A673 (cell line): ENCODE data around the gene GPR78. TPM values are rescaled to one million over a fixed set of nuclear protein-coding genes. Genes with fewer than 3 reads are reported as not detected.
"Not testable (repeated sequence)": the region's sequence is repeated elsewhere in the genome, so short reads cannot be mapped to it uniquely, and the experiment has no call there.

Experiments
- BruUV-seq: library from RNA; stranded (reverse); fragments of 400-500 nt; replicated peaks from 2 replicates; lab custom pipeline; 2021; lab: Mats Ljungman, UMichigan
- CTCF ChIA-PET: fragments of 300-600 bp; sonication (Branson Sonifier 250); formaldehyde crosslinking; loops from one replicate; lab custom pipeline; 2022; ENCODE audit warnings: antibody characterized with exemption; lab: Charles Lee
- POLR2A ChIA-PET: fragments of 300-600 bp; sonication (Branson Sonifier 250); formaldehyde crosslinking; loops from one replicate; lab custom pipeline; 2022; ENCODE audit warnings: antibody characterized with exemption; ENCODE audit not compliant: low non-redundant PET; lab: Charles Lee
- DNase-seq: peaks from one replicate; pipeline ENCODE4 v3.0.0-alpha.2; 2015; ENCODE audit warnings: low spot score
- H3K27ac ChIP-seq: fragments of 200-600 bp; sonication (generic); 2 replicates; pipeline ENCODE4 v1.5.1; 2016; ENCODE audit warnings: mixed run types, low read depth, mild to moderate bottlenecking, mixed read lengths, antibody characterized with exemption, low read length; ENCODE audit not compliant: poor library complexity, severe bottlenecking
- H3K27me3 ChIP-seq: fragments of 200-600 bp; sonication (generic); replicated peaks from 2 replicates; pipeline ENCODE4 v1.6.1; 2017; ENCODE audit warnings: mixed run types, low read depth, mild to moderate bottlenecking, mixed read lengths, antibody characterized with exemption, low read length; ENCODE audit not compliant: insufficient read depth, poor library complexity
- H3K36me3 ChIP-seq: fragments of 200-600 bp; sonication (generic); 2 replicates; pipeline ENCODE4 v1.6.1; 2016; ENCODE audit warnings: mixed run types, mild to moderate bottlenecking, mixed read lengths, antibody characterized with exemption, low read length; ENCODE audit not compliant: insufficient read depth, poor library complexity, severe bottlenecking
- H3K4me1 ChIP-seq: fragments of 200-600 bp; sonication (generic); 2 replicates; pipeline ENCODE4 v1.6.1; 2017; ENCODE audit warnings: mixed run types, mild to moderate bottlenecking, mixed read lengths, antibody characterized with exemption, low read length; ENCODE audit not compliant: insufficient read depth, poor library complexity, severe bottlenecking
- H3K4me3 ChIP-seq: fragments of 200-600 bp; sonication (generic); 2 replicates; pipeline ENCODE4 v1.5.1; 2016; ENCODE audit warnings: low read depth, mixed run types, mild to moderate bottlenecking, mixed read lengths, low read length; ENCODE audit not compliant: poor library complexity, severe bottlenecking
- H3K9me3 ChIP-seq: fragments of 200-600 bp; sonication (generic); 2 replicates; pipeline ENCODE4 v1.6.1; 2016; ENCODE audit warnings: mixed run types, low read depth, mild to moderate bottlenecking, mixed read lengths, antibody characterized with exemption, low read length; ENCODE audit not compliant: poor library complexity, severe bottlenecking
- EZH2 ChIP-seq: fragments of 200-600 bp; sonication (generic); IDR thresholded peaks from 2 replicates; pipeline ENCODE4 v1.6.1; 2017; ENCODE audit warnings: borderline replicate concordance, low read depth, mild to moderate bottlenecking, mixed read lengths, antibody characterized with exemption, low read length; ENCODE audit not compliant: poor library complexity, severe bottlenecking
- intact Hi-C: fragments of 100-400 bp; cut with micrococcal nuclease; formaldehyde crosslinking; loops from one replicate; pipeline ENCODE4 v1.10.0; 2022; ENCODE audit not compliant: unreplicated experiment
- total RNA-seq: library from RNA; stranded (reverse); gene quantifications from 2 replicates; pipeline ENCODE4 v1.2.3, GENCODE V29; 2021
- TF ChIP-seq, protein P1 (sequence below): fragments of 300-800, 200-600 bp; sonication (generic); conservative IDR thresholded peaks from 2 replicates; pipeline ENCODE4 v1.5.1; 2017; ENCODE audit warnings: low read depth, mild to moderate bottlenecking, antibody characterized with exemption, low read length, moderate library complexity, mixed read lengths

Gene GPR78
- total RNA-seq, 1 experiment from 2014 or later = not detected

DNA sequence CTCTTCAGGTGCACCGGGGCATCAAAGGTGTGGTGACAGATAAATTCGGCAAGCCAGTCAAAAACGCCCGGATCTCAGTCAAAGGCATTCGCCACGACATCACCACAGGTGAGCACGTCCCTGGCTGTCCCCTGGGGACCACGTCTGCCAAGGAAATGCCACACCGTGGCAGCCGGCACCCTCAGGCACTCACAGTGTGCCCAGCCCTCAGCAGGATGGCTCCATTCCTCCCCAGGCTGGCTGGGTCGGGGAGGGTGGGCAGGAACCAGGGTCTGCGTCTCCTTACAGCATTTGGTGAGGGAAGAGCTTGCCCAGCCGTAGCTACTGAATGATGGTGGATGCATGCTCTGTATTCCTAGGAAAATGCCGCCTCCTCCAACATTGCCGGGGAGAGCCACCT, 38.2 kb downstream of the GPR78 start:
- Histone ChIP-seq H3K4me1 (no peaks in the 10 kb centered on the region), H3K36me3 (no peaks in the 10 kb centered on the region), H3K27me3 (no peaks in the 10 kb centered on the region), H3K4me3 (no peak overlapping the region), H3K27ac (no peak overlapping the region), H3K9me3 (no peaks in the 10 kb centered on the region)
- intact Hi-C loops = no loop called here
- DNase-seq = no peak
- TF ChIP-seq, protein P1, sequence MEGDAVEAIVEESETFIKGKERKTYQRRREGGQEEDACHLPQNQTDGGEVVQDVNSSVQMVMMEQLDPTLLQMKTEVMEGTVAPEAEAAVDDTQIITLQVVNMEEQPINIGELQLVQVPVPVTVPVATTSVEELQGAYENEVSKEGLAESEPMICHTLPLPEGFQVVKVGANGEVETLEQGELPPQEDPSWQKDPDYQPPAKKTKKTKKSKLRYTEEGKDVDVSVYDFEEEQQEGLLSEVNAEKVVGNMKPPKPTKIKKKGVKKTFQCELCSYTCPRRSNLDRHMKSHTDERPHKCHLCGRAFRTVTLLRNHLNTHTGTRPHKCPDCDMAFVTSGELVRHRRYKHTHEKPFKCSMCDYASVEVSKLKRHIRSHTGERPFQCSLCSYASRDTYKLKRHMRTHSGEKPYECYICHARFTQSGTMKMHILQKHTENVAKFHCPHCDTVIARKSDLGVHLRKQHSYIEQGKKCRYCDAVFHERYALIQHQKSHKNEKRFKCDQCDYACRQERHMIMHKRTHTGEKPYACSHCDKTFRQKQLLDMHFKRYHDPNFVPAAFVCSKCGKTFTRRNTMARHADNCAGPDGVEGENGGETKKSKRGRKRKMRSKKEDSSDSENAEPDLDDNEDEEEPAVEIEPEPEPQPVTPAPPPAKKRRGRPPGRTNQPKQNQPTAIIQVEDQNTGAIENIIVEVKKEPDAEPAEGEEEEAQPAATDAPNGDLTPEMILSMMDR = no peak
- TF ChIP-seq EZH2 = no peak
- CTCF ChIA-PET = interaction anchor here (0.7 to 2.7 kb wide), 2 partner anchors 11 to 22 kb away, joined by 12 to 13 read pairs; no protein-coding TSS in a partner anchor
- POLR2A ChIA-PET = no interaction called here
- BruUV-seq = no TSS peak

DNA sequence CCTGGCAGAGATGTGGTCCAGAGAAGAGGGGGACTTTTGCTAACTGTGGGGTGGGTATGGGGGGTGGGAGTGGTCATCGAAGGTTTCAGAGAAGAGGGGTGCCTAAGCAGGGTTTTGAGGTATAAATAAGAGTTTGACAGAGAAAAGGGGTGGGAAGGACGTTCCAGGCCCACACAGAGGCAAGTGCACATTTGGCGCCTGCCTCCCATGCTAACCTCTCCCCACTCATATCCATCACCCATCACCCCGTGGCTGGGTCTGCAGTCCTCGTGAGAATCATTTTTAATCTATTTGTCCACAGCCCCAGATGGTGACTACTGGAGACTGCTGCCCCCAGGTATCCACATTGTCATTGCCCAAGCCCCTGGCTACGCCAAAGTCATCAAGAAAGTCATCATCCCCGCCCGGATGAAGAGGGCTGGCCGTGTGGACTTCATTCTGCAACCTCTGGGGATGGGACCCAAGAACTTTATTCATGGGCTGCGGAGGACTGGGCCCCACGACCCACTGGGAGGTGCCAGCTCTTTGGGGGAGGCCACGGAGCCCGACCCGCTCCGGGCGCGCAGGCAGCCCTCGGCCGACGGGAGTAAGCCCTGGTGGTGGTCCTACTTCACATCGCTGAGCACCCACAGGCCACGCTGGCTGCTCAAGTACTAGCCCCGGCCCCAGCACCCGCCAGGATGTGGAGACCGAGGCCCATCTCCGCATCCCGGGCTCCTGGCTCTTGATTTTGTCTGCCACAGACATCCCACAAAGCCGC, 38.9 kb downstream of the GPR78 start:
- intact Hi-C loops = no loop called here
- no peak for TF ChIP-seq EZH2
- TF ChIP-seq, protein P1 = no peak
- Histone ChIP-seq H3K36me3 (no peaks in the 10 kb centered on the region), H3K9me3 (no peaks in the 10 kb centered on the region), H3K27ac (no peak overlapping the region), H3K27me3 (no peaks in the 10 kb centered on the region), H3K4me1 (no peaks in the 10 kb centered on the region), H3K4me3 (no peak overlapping the region)
- no peak for DNase-seq
- ChIA-PET CTCF (interaction anchor here (0.7 to 2.7 kb wide), 3 partner anchors 11 to 239 kb away, joined by 6 to 13 read pairs (median 12); no protein-coding TSS in a partner anchor), POLR2A (no interaction called here)
- BruUV-seq = no TSS peak

DNA sequence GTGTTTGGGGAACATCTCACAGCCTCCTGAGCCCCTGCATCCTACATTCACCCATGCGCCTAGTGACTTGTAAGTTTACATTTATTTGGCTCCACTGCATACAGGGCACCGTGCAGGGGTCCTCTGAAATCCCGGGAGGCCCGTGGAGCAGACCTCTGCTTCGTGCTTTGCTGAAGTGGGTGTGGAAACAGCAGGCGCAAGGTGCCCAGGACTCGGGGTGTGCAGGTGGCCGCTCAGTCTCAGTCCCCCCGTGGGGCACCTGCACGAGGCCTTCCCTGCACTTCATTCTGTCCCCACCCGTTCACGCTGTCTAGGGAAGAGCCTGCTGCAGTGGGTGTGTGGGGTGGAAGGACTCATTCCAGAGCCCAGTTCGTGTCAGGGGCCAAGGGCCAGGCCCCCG, 40.9 kb downstream of the GPR78 start:
- DNase-seq, BruUV-seq, H3K4me1 ChIP-seq, H3K9me3 ChIP-seq, H3K4me3 ChIP-seq, H3K27ac ChIP-seq, H3K27me3 ChIP-seq, intact Hi-C loops, CTCF ChIA-PET, POLR2A ChIA-PET, H3K36me3 ChIP-seq: not testable (repeated sequence)

DNA sequence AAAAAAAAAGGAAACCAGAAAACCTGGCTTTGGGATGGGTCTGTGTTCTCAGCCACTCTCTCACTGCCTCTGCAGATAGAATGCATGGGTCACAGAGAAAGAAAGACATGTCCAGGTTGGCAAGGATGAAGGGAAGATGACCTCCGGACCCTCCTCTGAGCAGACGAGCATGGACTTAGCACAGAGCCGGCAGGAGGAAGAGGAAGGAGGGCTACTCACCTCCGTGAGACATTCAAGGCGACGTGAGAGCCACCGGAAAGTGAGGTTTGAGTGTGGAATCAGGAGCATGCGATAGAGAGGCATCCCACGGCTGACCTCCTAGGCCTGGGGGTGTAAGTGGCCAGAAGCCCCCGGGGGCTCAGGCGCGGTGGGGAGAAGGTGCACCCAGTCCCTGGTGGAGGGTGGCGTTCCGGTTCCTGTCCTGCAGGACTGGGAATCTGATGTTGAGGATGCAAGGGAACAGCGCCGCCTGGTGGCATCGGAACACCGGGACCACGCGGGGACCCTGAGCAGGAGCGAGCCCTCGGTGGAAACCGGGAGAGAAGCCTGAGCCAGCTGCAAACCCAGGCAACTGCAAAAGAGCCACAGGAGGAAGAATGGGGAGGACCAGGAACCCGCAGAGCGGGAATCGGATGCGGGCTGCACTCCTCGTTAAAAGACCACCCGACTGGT, 44.5 kb downstream of the GPR78 start:
- CTCF ChIA-PET, H3K4me1 ChIP-seq, DNase-seq, H3K27me3 ChIP-seq, POLR2A ChIA-PET, H3K4me3 ChIP-seq, intact Hi-C loops, H3K36me3 ChIP-seq, H3K9me3 ChIP-seq, H3K27ac ChIP-seq, BruUV-seq: not testable (repeated sequence)

DNA sequence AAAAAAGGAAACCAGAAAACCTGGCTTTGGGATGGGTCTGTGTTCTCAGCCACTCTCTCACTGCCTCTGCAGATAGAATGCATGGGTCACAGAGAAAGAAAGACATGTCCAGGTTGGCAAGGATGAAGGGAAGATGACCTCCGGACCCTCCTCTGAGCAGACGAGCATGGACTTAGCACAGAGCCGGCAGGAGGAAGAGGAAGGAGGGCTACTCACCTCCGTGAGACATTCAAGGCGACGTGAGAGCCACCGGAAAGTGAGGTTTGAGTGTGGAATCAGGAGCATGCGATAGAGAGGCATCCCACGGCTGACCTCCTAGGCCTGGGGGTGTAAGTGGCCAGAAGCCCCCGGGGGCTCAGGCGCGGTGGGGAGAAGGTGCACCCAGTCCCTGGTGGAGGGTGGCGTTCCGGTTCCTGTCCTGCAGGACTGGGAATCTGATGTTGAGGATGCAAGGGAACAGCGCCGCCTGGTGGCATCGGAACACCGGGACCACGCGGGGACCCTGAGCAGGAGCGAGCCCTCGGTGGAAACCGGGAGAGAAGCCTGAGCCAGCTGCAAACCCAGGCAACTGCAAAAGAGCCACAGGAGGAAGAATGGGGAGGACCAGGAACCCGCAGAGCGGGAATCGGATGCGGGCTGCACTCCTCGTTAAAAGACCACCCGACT, 50.2 kb downstream of the GPR78 start:
- DNase-seq, CTCF ChIA-PET, BruUV-seq, H3K27me3 ChIP-seq, H3K4me1 ChIP-seq, H3K4me3 ChIP-seq, H3K36me3 ChIP-seq, H3K27ac ChIP-seq, POLR2A ChIA-PET, intact Hi-C loops, H3K9me3 ChIP-seq: not testable (repeated sequence)
